A549 (cell line): Measurements from ENCODE around the gene SNTG2. TPM values are rescaled to one million over a fixed set of nuclear protein-coding genes. Genes with fewer than 3 reads are reported as not detected.

Source experiments
- ATAC-seq, 2 experiments: fragments of 200-7000 bp in 1 of 2; fragments of >200 bp in 1 of 2; cut with Nextera tagmentation in 1 of 2; cut with Tn5 transposase in 1 of 2; 3 replicates each; pipeline versions ENCODE4 v1.8.0 to v1.9.1; 2018 to 2020; ENCODE audit warnings: mild to moderate bottlenecking in 1 of 2, moderate library complexity in 1 of 2
- CTCF ChIA-PET: fragments of 300-600 bp; sonication (Branson Sonifier 250); formaldehyde crosslinking; extraction: SDS; loops from one replicate; lab custom pipeline; 2021; ENCODE audit warnings: antibody characterized with exemption, inconsistent platforms; lab: Yijun Ruan, JAX
- POLR2A ChIA-PET: fragments of 350-600 bp; formaldehyde crosslinking; extraction: SDS; loops from one replicate; lab custom pipeline; 2021; ENCODE audit warnings: antibody characterized with exemption, inconsistent platforms; lab: Yijun Ruan, JAX
- DNase-seq, 2 experiments: peaks; one replicate each; pipeline versions ENCODE4 v3.0.0 to v3.0.0-alpha.2; 2011 to 2016; ENCODE audit warnings: low read depth in 1 of 2, low spot score in 1 of 2
- FAIRE-seq: peaks from 2 replicates; lab custom pipeline; 2011; peaks lifted over from hg19 to GRCh38; lab: Jason Lieb, UNC
- H3K27ac ChIP-seq, 2 experiments: fragments of >200 bp; sonication (Bioruptor Twin); formaldehyde crosslinking; 3 replicates each; pipeline ENCODE4 v1.5.1; 2016 to 2017
- H3K4me1 ChIP-seq: fragments of >200 bp; sonication (Bioruptor Twin); formaldehyde crosslinking; 3 replicates; pipeline ENCODE4 v1.6.1; 2016
- H3K4me2 ChIP-seq: fragments of >200 bp; sonication (Bioruptor Twin); formaldehyde crosslinking; 3 replicates; pipeline ENCODE4 v1.6.1; 2016
- H3K4me3 ChIP-seq: fragments of >200 bp; sonication (Bioruptor Twin); formaldehyde crosslinking; 3 replicates; pipeline ENCODE4 v1.5.1; 2016
- H3K9me3 ChIP-seq: fragments of >200 bp; sonication (Bioruptor Twin); formaldehyde crosslinking; 3 replicates; pipeline ENCODE4 v1.6.1; 2016
- HEYL ChIP-seq: fragments of 250-450 bp; sonication (Bioruptor Pico); IDR thresholded peaks from 2 replicates; pipeline ENCODE4 v1.8.0; 2021; ENCODE audit warnings: mild to moderate bottlenecking, moderate library complexity
- JUNB ChIP-seq: fragments of >200 bp; sonication (Bioruptor Twin); formaldehyde crosslinking; IDR thresholded peaks from 2 replicates; pipeline ENCODE4 v1.6.1; 2016
- MAFK ChIP-seq: fragments of 450-650 bp; IDR thresholded peaks from 2 replicates; pipeline ENCODE4 v1.6.1; 2014; ENCODE audit not compliant: partially characterized antibody
- POLR2AphosphoS2 ChIP-seq: conservative IDR thresholded peaks from 2 replicates; pipeline ENCODE4 v1.6.1; 2012; ENCODE audit warnings: low read length, improper control_type of control experiment, inconsistent platforms
- RFX5 ChIP-seq: fragments of 450-650 bp; IDR thresholded peaks from 2 replicates; pipeline ENCODE4 v1.7.1; 2014; ENCODE audit warnings: antibody characterized with exemption, mild to moderate bottlenecking, moderate library complexity
- ZC3H11A ChIP-seq: fragments of 450-650 bp; IDR thresholded peaks from 2 replicates; pipeline ENCODE4 v1.6.1; 2014; ENCODE audit warnings: antibody characterized with exemption, mild to moderate bottlenecking
- WGBS: methylation state at CpG from one replicate; pipeline ENCODE4 v1.1.6; 2017; ENCODE audit errors: missing lambda C conversion rate; 5-methylcytosine and 5-hydroxymethylcytosine counted together
- polyA plus RNA-seq, 4 experiments: library from polyadenylated mRNA; depleted of rRNA in 3 of 4; stranded (reverse); fragments of >200 nt; fragmentation: RNase III in 1 of 4; extraction: RNeasy Plus Mini Kit Qiagen cat#74134 plus additional on column Dnase treatment in 1 of 4; gene quantifications; 2 replicates in 3 of 4; 3 replicates in 1 of 4; pipeline ENCODE4 v1.2.3, GENCODE V29; 2011 to 2017
- TF ChIP-seq, protein P1 (sequence below): fragments of 450-650 bp; IDR thresholded peaks from 2 replicates; pipeline ENCODE4 v1.6.1; 2014; ENCODE audit warnings: antibody characterized with exemption
- TF ChIP-seq, protein P2 (sequence below): fragments of 250-450 bp; sonication (Bioruptor Pico); IDR thresholded peaks from 2 replicates; pipeline ENCODE4 v1.5.0; 2021; ENCODE audit warnings: mild to moderate bottlenecking, moderate library complexity, borderline replicate concordance
- TF ChIP-seq, protein P3 (sequence below): IDR thresholded peaks from 2 replicates; pipeline ENCODE4 v1.6.1; 2012; ENCODE audit warnings: low read depth, borderline replicate concordance
- TF ChIP-seq, protein P4 (sequence below): fragments of 200-600 bp; sonication (generic); IDR thresholded peaks from 2 replicates; pipeline ENCODE4 v1.6.1; 2016; ENCODE audit warnings: antibody characterized with exemption, mild to moderate bottlenecking, moderate library complexity

SNTG2 gene
- polyA plus RNA-seq, 2 of the 4 experiments (the other 2 are of a cell fraction): not detected

DNA sequence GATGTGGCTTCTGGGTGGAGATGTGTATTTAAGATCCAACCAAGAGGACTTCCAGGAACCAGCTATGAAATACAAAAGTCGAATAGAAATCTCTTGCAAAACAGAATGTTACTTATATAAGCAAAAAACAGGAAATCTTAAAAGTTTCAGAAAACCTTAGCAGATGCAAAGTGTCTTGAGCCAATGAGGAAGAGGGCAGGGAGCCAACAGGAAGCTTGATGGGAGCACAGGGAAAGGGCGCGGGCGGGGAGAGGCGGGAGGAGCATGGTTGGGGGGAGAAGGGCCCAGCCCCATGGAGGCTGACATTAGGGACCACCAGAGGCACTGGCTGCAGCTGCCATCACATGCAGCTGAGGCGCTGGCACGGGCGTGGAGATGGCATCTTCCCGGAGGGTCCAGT, 203.3 kb downstream of the SNTG2 start:
- TF ChIP-seq, protein P1, sequence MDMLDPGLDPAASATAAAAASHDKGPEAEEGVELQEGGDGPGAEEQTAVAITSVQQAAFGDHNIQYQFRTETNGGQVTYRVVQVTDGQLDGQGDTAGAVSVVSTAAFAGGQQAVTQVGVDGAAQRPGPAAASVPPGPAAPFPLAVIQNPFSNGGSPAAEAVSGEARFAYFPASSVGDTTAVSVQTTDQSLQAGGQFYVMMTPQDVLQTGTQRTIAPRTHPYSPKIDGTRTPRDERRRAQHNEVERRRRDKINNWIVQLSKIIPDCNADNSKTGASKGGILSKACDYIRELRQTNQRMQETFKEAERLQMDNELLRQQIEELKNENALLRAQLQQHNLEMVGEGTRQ: no peak
- no peaks in the 10 kb centered on the region; the same call in 2 of the 3 replicates for H3K9me3 ChIP-seq
- no peak overlapping the region for H3K4me2 ChIP-seq
- WGBS: 13% methylated on average over 9 of the region's 9 CpGs
- DNase-seq: no peak
- H3K27ac ChIP-seq: no peak overlapping the region
- no peak for FAIRE-seq
- H3K4me3 ChIP-seq: no peak overlapping the region
- no peak for ATAC-seq
- POLR2A ChIA-PET: no interaction called here
- no peaks in the 10 kb centered on the region for H3K4me1 ChIP-seq
- CTCF ChIA-PET: interaction anchor here (1.3 kb wide), 1 partner anchor 13 kb away, joined by 3 read pairs; no protein-coding TSS in a partner anchor

DNA sequence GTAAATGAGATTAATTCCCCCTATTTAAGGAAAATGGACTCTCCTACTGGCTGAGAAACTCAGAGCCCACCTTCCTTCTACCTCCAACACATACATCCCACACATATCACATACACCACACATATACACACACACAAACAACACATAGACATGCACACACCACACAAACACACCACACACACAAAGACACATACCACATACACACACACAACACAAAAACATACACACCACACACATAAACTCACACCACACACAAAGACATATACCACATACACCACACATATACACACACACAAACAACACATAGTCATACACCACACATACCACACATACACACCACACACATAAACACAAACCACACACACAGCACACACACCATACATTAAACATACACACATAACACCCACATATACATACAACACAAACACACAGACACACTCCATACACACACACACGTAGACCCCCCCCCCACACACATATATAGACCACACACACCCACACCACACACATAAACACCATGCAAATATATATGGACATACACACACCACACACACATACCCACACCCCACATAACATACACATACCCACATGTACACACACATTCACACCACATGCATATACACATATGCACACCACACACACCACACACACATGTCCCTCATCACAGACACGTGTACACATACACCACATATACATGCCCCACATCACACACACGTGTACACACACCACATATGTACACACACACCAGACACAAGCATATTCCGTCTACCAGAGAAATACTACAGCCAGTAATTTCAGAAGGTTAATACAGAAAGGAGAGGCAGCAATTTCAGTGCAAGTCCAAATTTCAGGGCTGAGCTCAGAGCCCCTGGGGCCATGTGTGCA, 204.3 kb downstream of the SNTG2 start:
- no peak for ATAC-seq
- H3K9me3 ChIP-seq: peaks cover under 1% of the 10 kb centered on the region; the same call in 1 of the 3 replicates
- DNase-seq: no peak
- FAIRE-seq: no peak
- TF ChIP-seq, protein P2, sequence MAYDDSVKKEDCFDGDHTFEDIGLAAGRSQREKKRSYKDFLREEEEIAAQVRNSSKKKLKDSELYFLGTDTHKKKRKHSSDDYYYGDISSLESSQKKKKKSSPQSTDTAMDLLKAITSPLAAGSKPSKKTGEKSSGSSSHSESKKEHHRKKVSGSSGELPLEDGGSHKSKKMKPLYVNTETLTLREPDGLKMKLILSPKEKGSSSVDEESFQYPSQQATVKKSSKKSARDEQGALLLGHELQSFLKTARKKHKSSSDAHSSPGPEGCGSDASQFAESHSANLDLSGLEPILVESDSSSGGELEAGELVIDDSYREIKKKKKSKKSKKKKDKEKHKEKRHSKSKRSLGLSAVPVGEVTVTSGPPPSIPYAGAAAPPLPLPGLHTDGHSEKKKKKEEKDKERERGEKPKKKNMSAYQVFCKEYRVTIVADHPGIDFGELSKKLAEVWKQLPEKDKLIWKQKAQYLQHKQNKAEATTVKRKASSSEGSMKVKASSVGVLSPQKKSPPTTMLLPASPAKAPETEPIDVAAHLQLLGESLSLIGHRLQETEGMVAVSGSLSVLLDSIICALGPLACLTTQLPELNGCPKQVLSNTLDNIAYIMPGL: no peak
- TF ChIP-seq, protein P3, sequence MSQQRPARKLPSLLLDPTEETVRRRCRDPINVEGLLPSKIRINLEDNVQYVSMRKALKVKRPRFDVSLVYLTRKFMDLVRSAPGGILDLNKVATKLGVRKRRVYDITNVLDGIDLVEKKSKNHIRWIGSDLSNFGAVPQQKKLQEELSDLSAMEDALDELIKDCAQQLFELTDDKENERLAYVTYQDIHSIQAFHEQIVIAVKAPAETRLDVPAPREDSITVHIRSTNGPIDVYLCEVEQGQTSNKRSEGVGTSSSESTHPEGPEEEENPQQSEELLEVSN: no peak
- TF ChIP-seq, all 56 proteins: peak for 0
- Histone ChIP-seq H3K4me1 (no peaks in the 10 kb centered on the region), H3K4me2 (no peak overlapping the region), H3K27ac (no peak overlapping the region), H3K4me3 (no peak overlapping the region)
- WGBS: 21% methylated on average over 4 of the region's 4 CpGs
- POLR2A ChIA-PET: no interaction called here
- CTCF ChIA-PET: interaction anchor here (0.8 kb wide), 1 partner anchor 10 kb away, joined by 3 read pairs; no protein-coding TSS in a partner anchor

DNA sequence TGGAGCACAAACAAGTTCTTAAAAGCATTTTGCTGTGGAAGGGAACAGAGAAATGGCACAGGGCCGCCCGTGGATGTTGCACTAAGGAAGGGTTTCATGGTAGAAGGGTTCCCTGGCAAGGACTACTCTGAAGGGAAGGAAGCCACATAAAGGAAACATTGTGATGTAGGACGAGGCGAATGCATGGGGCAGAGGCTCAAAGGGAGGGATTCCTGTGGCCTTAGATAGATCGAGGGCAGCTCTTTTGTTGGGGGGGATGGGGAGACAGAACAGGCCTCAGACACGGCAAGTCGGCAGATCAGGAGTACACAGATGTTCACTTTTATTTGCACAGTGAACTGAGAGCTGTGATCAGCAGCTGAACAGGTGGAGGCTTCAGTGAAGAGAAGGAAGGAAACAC, 205.4 kb downstream of the SNTG2 start:
- DNase-seq (no peak), ATAC-seq (no peak), FAIRE-seq (no peak)
- Histone ChIP-seq H3K4me2 (no peak overlapping the region), H3K9me3 (peaks cover 2% of the 10 kb centered on the region; the same call in 1 of the 3 replicates), H3K4me3 (no peak overlapping the region), H3K4me1 (no peaks in the 10 kb centered on the region), H3K27ac (no peak overlapping the region)
- CTCF ChIA-PET: interaction anchor here (0.8 kb wide), 1 partner anchor 9 kb away, joined by 3 read pairs; no protein-coding TSS in a partner anchor
- 31% methylated on average over 7 of the region's 7 CpGs for WGBS
- no peak for TF ChIP-seq MAFK
- TF ChIP-seq RFX5: no peak
- TF ChIP-seq, protein P4, sequence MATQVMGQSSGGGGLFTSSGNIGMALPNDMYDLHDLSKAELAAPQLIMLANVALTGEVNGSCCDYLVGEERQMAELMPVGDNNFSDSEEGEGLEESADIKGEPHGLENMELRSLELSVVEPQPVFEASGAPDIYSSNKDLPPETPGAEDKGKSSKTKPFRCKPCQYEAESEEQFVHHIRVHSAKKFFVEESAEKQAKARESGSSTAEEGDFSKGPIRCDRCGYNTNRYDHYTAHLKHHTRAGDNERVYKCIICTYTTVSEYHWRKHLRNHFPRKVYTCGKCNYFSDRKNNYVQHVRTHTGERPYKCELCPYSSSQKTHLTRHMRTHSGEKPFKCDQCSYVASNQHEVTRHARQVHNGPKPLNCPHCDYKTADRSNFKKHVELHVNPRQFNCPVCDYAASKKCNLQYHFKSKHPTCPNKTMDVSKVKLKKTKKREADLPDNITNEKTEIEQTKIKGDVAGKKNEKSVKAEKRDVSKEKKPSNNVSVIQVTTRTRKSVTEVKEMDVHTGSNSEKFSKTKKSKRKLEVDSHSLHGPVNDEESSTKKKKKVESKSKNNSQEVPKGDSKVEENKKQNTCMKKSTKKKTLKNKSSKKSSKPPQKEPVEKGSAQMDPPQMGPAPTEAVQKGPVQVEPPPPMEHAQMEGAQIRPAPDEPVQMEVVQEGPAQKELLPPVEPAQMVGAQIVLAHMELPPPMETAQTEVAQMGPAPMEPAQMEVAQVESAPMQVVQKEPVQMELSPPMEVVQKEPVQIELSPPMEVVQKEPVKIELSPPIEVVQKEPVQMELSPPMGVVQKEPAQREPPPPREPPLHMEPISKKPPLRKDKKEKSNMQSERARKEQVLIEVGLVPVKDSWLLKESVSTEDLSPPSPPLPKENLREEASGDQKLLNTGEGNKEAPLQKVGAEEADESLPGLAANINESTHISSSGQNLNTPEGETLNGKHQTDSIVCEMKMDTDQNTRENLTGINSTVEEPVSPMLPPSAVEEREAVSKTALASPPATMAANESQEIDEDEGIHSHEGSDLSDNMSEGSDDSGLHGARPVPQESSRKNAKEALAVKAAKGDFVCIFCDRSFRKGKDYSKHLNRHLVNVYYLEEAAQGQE: no peak
- TF ChIP-seq JUNB: no peak
- TF ChIP-seq POLR2AphosphoS2: no peak
- TF ChIP-seq ZC3H11A: no peak
- TF ChIP-seq HEYL (CRISPR knock-in tag): no peak
- POLR2A ChIA-PET: no interaction called here
